ENCODE measurements around the gene BNIP5.

Gene BNIP5

GRCh38 chr6:36331381-36331780, 5.3 kb downstream of the BNIP5 start:
- Histone ChIP-seq H3K4me2 (ENCODE audit: low read depth, low read length, poor library complexity, severe bottlenecking) (no peak overlapping the region), H2AFZ (ENCODE audit: low read length) (no peak overlapping the region), H3K36me3 (ENCODE audit: insufficient read depth, low read length) (no peaks in the 10 kb centered on the region), H4K20me1 (ENCODE audit: insufficient read depth, low read length, poor library complexity, severe bottlenecking) (no peaks in the 10 kb centered on the region), H3K4me3 (ENCODE audit: low read length, poor library complexity, severe bottlenecking) (no peak overlapping the region), H3K4me1 (ENCODE audit: insufficient read depth, low read length, poor library complexity, severe bottlenecking) (peaks cover 8% of the 10 kb centered on the region), H3K9ac (ENCODE audit: low read depth, low read length, poor library complexity, severe bottlenecking) (no peak overlapping the region), H3K79me2 (ENCODE audit: insufficient read depth, low read length) (no peaks in the 10 kb centered on the region), H3K9me2 (replicated peaks; ENCODE audit: low read depth, low read length) (no peaks in the 10 kb centered on the region), H3F3A (ENCODE audit: low read depth) (no peaks in the 10 kb centered on the region), H3K9me3 (ENCODE audit: insufficient read depth, low read depth, low read length) (no peaks in the 10 kb centered on the region), H3K27me3 (ENCODE audit: insufficient read depth, low read length, poor library complexity, severe bottlenecking) (no peaks in the 10 kb centered on the region)
- TF ChIP-seq EZH2phosphoT487 (IDR thresholded peaks at IDR 0.05; ENCODE audit: borderline replicate concordance) (no peak), CTCF (conservative IDR thresholded peaks at IDR 0.05; ENCODE audit: low read length) (no peak)

GRCh38 chr6:36330366-36330765, 6.3 kb downstream of the BNIP5 start:
- Histone ChIP-seq H3K27me3 (ENCODE audit: insufficient read depth, low read length, poor library complexity, severe bottlenecking) (no peaks in the 10 kb centered on the region), H2AFZ (ENCODE audit: low read length) (no peak overlapping the region), H3K9me3 (ENCODE audit: insufficient read depth, low read depth, low read length) (no peaks in the 10 kb centered on the region), H3K4me2 (ENCODE audit: low read depth, low read length, poor library complexity, severe bottlenecking) (no peak overlapping the region), H3K4me1 (ENCODE audit: insufficient read depth, low read length, poor library complexity, severe bottlenecking) (peaks cover 8% of the 10 kb centered on the region), H3K4me3 (ENCODE audit: low read length, poor library complexity, severe bottlenecking) (no peak overlapping the region), H3F3A (ENCODE audit: low read depth) (no peaks in the 10 kb centered on the region), H3K36me3 (ENCODE audit: insufficient read depth, low read length) (no peaks in the 10 kb centered on the region), H4K20me1 (ENCODE audit: insufficient read depth, low read length, poor library complexity, severe bottlenecking) (no peaks in the 10 kb centered on the region), H3K79me2 (ENCODE audit: insufficient read depth, low read length) (no peaks in the 10 kb centered on the region), H3K9ac (ENCODE audit: low read depth, low read length, poor library complexity, severe bottlenecking) (no peak overlapping the region), H3K9me2 (replicated peaks; ENCODE audit: low read depth, low read length) (no peaks in the 10 kb centered on the region)
- TF ChIP-seq CTCF (conservative IDR thresholded peaks at IDR 0.05; ENCODE audit: low read length) (no peak), EZH2phosphoT487 (IDR thresholded peaks at IDR 0.05; ENCODE audit: borderline replicate concordance) (no peak)

GRCh38 chr6:36329798-36330291, 6.8 kb downstream of the BNIP5 start:
- no peak for TF ChIP-seq EZH2phosphoT487 (IDR thresholded peaks at IDR 0.05; ENCODE audit: borderline replicate concordance)
- no peak for TF ChIP-seq CTCF (conservative IDR thresholded peaks at IDR 0.05; ENCODE audit: low read length)
- Histone ChIP-seq H4K20me1 (ENCODE audit: insufficient read depth, low read length, poor library complexity, severe bottlenecking) (no peaks in the 10 kb centered on the region), H3K36me3 (ENCODE audit: insufficient read depth, low read length) (no peaks in the 10 kb centered on the region), H3F3A (ENCODE audit: low read depth) (no peaks in the 10 kb centered on the region), H3K9me3 (ENCODE audit: insufficient read depth, low read depth, low read length) (no peaks in the 10 kb centered on the region), H3K4me1 (ENCODE audit: insufficient read depth, low read length, poor library complexity, severe bottlenecking) (peaks cover 8% of the 10 kb centered on the region), H3K9me2 (replicated peaks; ENCODE audit: low read depth, low read length) (no peaks in the 10 kb centered on the region), H2AFZ (ENCODE audit: low read length) (no peak overlapping the region), H3K9ac (ENCODE audit: low read depth, low read length, poor library complexity, severe bottlenecking) (no peak overlapping the region), H3K27me3 (ENCODE audit: insufficient read depth, low read length, poor library complexity, severe bottlenecking) (no peaks in the 10 kb centered on the region), H3K79me2 (ENCODE audit: insufficient read depth, low read length) (no peaks in the 10 kb centered on the region), H3K4me2 (ENCODE audit: low read depth, low read length, poor library complexity, severe bottlenecking) (no peak overlapping the region), H3K4me3 (ENCODE audit: low read length, poor library complexity, severe bottlenecking) (no peak overlapping the region)
